ENCODE results near the gene DIO3.
A peak's percentile ranks its signal among the peaks of the same experiment; 100 is the strongest.

DIO3 gene

DNA sequence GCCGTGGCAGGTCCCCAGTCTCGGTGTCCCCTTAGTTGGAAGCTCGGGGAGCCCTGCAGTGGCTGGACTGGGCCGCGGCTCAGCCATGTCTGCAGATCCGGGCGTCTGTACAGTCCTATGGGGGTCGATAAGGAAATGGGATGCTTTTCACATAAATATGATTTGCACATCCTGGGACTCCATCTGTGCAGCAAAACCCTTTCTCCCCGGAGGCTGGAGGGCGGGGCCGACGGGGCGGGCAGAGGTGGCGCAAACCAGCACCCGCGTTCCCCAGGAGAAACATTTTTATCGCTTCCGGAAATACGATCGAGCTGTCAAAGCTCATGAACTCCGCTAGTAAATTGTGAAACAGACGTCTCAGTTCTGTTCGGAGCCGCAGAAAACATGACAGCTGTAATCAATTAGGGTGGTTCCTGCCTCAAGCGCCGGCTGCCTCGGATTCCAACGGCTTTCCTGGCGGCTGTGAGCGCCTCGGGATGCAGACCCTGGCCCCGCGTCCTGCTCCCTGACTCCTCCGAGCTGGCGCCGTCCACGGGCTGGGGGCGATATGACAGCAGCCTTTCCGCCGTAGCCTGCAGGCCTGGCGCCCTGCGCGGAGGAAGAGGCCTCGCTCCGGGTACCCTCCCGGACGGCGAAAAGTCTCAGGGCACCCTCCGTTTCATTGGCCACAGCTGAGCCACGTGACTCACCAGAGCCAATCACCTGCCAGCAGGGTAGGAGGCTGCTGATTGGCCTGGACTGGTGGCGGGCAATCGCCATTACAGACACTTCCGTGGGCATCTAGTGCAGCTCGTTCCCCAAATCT is 23.0 kb downstream of the DIO3 start:
- peak; percentile 83 for DNase-seq

DNA sequence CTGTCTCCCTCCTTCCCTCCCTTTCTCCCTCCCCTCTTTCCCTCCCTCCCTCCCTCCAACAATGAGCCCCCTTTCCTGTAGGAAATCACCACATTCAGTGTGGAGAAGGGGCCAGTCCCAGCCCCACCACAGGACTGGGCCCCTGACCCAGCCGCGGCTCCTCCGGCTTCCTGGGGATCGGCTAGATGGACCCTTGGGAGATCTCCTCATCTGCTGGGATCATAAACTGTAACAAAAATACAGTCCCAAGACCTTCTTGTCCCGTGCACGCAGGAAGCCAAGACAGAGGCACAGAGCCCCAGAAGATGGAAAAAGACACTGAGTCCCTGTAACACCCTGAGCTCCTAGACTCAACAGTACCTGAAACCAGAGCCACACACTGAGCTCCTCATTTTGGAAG is 23.9 kb downstream of the DIO3 start:
- DNase-seq: no peak

DNA sequence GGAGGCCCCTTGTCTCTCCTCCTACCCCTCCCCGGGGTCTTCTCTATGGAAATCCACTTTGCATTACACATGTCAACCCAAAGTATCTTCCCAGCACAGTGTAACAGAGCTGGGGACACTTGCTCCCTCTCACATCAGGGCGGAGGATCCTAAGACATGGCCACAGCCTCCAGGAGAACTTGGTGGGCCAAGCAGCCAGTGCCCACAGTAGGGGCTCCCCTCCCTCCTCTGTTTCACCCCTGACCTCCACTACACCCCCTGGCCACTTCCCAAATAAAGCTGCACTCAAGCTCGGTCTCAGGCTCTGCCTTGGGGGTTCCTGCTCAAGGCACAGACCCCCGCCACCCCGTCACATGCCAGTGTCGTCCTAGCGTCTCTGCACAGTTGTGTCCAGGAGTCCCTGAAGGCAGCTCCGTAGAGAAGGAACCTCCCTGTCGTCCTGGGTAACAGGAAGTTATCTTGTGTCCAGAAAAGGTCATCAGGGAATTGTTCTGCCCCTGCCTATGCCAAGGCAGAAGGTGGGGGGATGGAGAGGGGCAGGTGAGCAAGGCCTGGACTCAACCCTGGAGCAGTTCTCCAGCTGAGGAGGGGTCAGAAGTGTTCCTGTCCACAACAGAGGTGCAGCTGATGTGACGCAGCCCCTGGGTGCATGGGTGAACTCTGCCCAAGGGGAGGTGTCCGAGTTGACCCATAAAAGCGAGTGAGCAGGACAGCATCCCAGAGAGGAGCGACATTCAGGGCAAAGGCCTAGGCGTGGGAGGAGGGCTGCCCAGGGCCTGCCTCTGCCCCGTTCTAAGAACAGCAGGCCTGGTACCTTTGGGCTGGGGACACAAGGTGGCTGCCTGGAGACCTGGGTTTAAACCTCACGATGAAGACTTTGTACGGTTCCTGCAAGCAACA is 25.5 kb downstream of the DIO3 start:
- peak; percentile 34 for DNase-seq

DNA sequence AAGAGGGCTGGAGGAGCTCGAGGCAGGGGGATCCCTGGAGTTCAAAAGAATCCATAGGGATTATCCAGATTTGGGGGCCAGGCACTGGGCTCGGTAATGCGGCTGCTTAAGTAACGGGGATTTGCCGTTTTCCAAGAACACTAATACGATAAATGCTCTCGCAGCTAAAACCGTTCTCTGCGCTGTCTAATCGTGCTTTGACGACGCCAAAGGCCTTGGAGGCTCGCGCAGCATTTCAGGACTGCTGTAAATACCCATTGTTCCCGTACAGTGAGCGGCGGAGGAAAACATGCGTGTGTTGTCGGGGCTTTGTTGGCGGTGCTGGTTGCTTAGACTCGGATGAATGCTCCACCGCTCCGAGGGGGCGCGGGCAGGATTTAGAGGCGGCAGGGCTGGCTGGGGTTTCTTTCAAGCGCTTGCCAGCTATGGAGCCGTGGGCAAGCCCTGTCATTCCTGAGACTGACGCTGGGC is 26.2 kb downstream of the DIO3 start:
- DNase-seq: peak; percentile 35

DNA sequence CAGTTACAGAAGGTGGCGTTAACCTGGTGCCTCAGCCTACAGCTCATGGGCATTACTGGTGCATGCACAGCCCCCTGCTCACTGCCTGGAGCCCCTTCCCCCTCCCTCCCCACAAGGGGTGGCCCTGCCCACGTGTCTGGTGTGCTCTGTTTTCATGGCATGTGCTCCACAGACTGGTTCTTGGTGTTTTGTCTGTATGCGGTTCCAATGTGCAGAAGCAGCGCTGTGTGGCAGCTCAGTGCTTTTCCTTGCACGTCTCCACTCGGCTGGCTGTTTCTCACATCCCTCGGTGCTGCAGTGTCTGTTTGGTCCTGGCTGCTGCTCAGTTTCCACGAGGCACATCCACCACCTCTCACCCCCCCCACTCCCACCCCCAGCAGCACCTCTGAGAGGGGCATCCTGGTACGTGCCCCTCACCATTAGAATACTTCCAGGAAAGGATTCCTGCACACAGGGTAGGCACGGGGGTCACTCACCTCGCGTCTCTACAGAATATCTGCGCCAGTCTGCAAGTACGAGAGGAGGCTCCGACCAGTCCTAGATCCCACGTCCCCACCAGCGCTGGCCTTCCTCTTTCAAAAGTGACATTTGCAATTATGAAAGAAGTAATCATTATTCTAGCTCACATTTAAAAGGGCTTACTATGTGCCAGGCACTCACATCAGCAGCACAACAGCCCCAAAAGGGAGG is 27.1 kb downstream of the DIO3 start:
- peak; percentile 38 for DNase-seq

DNA sequence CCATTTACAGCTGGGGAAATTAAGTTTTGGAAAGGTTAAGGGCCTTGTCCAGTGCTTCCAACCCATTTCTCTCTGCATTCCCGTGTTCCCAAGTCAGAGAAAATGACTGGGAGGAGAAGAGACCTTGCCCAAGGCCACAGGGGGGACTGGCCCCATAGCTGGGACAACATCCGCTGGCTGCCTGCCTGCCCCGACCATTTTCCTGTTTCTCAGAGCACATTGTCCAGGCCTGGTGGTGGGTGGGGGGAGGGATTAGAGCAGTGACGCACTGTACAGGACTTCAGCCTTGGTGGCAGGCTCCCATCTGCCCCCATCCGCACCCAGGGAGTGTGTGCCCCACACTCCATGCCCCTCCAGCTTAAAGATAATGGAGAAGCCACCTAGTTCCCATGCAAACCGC is 27.7 kb downstream of the DIO3 start:
- peak; percentile 41 for DNase-seq

DNA sequence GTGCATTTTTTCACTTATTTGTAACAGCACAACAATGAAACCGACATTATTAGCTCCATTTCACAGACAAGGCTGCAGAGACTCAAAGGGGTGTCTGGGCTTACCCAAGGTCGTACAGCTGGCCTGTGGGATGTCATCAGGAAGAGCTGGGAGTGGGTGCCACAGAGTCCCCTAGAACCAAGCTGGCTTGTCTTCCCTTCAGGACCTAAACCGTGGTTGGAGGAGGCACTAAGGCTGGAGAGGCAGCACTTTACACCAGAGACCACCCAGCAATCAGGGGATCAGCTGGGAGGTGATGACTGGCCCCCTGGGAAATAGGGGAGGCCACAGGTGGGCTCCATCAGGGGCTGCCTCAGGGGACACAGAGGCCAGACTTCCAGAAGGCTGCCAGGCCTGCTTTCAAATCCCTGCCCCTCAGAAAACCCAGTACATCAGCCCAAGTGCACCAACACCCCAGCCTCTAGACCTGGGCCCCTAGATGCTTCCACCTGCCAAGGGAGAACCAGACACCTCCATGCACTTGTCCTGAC is 28.3 kb downstream of the DIO3 start:
- DNase-seq: peak; percentile 30

DNA sequence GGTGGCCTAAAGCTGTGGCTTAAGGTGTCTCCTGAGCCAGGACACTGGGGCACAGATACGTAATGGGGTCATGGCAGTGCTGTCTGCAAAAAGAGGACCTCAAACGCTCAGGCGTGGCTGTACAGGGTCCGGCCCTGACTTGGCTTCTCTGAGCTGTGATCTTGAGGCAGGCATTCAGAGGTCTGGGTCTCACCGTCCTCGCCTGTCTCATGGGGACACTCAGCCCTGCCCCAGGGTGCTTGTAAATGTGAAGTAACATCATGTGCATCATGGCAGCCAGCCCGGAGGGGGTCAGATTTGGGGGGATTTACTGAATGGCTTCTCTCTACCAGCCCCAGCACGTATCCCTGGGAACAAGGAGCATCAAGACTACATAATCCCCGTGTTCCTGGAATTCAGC is 28.8 kb downstream of the DIO3 start:
- no peak for DNase-seq

DNA sequence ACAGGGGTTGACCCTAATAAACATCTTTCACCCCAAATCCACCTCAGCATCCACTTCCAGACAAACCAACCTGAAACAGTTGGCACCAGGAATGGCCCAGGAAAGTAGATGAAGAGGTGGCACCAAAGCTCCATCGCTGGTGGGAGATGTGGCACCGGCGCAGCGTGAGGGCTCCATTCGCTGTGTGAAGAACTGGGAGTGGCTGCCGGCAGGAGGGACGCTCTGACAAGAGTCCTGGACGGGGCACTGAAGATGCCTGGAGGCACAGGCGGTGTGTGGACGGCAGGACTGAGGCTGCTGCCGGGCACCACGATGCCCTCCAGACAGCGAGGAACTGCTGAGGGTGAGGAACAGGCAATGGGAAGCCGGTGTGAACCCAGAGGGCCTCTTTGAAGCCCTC is 29.3 kb downstream of the DIO3 start:
- DNase-seq: no peak

DNA sequence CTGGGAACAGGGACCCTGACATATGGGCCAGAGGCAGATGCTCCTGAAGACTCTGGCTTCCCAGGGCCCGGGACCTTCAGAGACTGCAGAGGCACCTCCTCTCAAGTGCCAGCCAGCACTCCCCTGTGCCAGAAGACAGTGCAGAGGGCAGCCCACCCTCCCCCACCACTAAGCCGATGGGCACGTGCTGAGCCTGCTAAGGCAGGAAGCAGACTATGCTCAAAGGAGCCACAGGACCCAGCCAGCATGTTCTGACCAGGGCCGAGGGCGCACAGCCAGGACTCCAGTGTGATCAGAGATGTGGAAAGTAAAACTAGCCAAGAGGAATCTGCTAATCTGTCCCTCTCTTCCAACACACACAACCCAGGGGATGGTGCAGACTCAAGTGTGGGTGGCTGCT is 29.8 kb downstream of the DIO3 start:
- DNase-seq: no peak

DNA sequence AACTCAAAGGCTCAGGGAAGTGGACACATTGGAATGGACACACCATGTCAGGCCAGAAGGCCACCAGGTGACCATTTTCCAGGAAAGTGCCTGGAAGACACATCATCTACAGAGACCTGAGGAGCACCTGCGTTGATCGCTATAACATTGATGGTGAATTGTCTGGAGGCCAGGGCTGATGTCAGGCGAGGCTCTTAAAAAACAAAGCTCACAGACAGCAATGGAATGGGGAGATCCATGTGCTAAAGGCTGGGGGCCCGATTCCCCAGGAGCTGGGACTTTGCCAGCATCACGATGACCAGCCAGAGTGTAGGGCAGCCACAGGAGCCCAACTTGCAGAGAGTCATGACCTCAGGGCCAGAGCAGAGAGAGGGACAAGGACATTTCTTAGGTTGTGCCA is 30.3 kb downstream of the DIO3 start:
- peak; percentile 37 for DNase-seq

DNA sequence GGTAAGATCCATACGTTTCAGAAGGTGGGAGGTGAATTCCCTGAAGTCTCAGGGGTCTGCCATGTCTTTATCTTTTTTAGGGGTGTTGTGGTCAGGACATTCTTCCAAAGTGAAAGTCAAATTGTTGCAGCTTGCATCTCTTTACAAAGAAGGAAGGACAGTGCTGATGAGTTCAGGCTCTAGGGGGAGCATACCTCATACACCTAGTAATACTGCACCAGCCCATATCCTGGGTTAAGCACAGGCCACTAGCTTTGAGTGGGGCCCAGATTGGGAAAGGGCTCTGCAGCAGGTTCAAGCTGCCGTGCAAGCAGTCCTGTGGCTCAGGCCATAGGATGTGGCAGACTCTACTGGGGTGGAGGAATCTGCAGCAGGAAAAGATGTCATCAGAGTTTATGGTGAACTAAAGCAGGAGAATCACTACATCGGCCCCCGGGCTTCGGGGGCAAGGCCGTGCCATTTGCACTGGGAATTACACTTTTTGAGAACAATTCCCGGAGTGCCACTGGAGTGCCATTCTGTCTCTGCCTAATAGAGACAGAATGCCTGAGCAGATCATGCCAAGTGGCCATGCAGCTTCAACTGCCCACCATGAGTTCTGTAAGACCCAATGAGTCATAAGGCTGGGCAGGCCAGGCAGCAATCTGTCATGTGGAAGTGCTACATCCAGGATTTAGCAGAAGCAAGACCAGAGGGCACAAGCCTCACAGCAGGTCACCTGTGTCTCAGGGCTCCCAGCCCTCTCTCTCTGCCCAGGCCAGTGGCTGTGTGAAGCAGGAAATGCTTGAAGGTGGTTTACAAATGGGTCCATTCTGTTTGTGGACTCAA is 32.3 kb downstream of the DIO3 start:
- no peak for DNase-seq

DNA sequence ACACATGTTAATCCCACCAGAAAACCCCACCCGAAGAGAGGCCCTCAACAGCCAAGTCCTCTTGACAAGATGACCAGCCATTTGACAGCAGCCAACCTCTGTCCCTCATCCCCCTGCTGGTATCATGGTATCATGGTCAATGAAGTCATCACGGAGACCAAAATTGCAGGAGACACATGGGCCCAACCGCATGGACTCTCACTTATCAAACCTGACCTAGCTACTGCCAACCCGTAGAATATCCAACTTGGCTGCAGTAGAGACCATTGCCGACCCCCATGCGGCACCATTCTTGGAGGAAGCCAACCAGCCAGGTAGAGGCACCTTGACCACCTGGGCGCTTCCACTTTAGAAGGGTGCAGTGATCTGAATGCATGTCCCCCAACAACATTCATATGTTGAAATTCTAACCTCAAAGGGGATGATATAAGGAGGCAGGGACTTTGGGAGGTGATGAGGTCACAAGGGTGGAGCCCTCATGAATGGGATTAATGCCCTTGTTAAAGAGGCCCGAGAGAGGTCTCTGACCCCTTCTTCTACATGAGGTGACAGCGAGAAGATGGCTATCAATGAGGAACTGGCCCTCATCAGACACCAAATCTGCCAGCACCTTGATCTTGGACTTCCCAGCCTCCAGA is 33.3 kb downstream of the DIO3 start:
- no peak for DNase-seq

DNA sequence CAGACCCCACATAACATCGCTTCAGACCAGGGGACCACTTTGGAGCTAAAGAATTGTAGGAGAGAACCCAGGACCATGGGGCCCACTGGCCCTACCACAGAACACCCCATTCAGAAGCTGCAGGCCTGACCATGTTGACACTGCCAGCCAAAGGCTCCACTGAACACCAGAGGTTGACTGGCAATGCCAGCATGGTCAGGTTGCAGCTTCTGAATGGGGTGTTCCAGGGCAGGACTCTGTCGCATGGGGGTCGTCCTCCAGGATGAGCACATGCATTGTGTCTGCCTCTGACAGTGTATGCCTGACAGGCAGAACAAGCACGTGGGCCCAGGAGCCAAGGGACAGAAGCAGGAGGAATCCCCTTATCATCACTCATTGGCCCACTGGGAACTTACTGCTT is 34.1 kb downstream of the DIO3 start:
- no peak for DNase-seq

DNA sequence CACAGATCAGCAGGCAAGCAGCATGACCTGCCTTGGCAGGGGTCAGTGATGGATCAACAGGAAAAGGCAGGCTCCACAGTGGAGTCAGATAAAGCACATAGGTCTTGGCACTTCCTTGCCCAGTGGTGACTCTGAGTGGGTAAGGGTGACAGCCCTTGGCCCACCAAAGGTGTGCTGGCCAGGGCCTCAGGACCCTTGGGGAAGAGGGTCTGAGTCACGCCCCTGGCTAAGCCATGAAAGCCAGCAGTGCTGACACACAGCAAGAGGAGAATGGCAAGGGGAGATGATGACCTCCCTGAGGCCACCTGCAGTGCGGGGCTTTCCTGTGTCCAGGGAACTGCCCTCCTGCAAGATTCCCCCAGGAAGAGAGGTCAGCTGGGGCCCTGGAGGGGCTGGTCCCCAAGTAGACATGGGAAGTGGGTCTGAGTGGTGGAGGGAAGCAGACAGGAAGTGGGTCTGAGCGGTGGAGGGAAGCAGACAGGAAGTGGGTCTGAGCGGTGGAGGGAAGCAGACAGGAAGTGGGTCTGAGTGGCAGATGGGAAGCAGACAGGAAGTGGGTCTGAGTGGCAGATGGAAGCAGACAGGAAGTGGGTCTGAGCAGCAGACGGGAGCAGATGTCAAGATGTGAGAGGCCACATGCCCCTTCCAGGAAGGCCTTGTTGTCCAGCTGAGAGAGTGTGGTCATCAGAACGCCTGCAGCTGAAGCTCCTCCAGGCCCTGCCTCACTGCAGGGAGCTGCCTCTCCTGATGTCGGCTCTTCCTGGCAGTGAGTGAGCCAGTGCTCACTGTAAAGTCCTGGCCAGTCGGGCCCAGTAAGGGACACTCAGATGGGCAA is 34.8 kb downstream of the DIO3 start:
- peak; percentile 35 for DNase-seq

DNA sequence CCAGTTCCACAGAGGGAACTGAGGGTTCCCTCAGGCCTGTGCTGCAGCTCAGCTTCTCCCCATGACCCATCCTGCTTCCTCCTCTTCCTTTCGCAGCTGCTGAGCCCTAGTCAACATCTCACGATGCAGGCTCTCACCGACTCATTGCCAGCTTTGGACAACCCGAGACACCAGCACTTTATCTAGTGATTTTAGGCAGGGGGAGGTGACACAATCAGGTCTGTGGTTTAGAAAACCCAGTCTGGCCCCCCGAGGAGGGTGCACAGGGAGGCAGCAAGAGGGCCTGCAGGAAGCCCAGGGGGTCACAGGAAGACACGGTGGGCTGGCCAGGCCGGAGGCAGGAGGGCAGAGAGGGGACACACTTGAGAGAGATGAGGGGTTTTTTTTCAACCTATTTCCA is 35.4 kb downstream of the DIO3 start:
- peak; percentile 29 for DNase-seq

DNA sequence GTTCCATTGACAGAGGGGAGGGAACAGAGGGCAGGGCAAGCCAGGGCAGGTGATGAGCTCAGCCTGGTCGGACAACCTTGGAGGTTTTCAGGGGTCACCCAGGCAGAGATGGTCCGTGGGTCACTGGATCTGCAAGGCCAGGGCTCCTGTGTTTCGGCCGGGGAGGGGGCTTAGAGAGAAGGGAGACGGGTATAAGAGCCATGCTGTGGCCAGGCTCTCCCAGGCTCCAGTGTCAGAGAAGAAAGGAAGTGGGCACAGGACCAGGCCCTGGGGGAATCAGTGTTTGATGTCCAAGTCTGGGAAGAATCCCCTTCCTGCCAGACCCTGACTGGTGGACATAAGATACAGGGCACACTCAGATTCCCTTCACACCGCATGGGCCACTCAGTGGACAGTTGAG is 36.9 kb downstream of the DIO3 start:
- no peak for DNase-seq

DNA sequence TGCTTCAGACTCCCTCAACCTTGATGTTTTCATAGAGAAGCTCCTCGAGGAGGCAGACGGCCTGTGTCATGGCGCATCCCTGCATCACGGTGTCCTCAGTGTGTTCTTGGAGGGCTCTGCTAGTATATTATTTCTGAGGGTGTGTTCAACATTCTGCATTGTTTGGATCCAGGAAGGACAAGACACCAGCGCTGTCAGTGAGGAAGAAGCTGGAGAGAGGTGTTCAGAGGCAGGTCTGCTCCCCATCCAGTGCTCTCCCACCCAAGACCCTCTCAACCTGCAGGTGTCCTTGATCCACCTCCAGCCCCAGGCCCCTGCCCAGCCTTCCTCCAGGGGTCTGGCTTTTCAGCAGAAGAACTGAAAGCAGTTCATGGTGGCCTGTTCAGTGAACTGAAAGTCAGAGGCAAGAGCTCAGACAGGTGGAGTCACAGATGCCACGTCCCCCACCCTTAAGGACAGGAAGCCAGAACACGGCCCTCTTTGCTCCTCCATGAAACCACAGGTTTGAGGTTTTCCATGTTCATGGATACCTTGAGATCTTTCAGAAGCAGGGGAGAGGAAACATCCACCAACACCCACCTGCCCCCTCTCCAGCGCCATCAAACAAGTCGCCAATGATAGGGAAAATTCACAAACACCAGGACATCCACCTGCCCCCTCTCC is 37.4 kb downstream of the DIO3 start:
- DNase-seq: no peak

DNA sequence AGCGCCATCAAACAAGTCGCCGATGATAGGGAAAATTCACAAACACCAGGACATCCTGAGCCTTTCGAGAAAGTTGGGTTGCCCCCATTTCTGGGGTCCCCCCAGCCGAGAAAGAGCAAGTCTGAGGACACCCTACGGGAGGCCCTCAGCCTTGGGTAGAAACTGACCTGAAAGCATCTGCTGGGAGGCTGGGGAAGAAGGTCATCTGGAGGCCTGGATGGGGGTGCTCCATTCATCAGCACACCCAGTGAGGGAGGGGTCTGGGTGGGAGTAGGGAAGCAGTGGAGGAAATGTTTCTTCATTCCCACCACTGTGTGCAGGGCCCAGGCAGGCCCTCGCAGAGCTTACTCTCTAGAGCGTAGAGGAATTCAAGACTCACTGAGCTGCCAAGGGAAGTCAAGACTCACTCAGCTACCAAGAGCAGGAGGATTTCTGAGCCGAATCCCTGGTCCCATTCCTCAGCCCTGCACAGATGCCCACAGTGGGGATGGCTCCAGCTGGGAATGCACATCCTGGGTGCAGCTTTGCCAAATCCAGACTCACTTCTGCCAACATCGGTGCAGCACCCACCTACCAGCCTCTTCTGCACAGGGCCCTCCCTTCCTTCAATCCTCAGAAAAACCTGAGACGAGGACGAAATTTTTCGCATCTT is 38.1 kb downstream of the DIO3 start:
- no peak for DNase-seq

Data from right forelimb (tissue), 1 donor.